Neuronal stem cell (in vitro differentiated cells): Measurements from ENCODE around the gene MRPL58.
"Not testable (repeated sequence)": the region's sequence is repeated elsewhere in the genome, so short reads cannot be mapped to it uniquely, and the experiment has no call there.

ENCODE experiments used
- DNase-seq: peaks from one replicate; pipeline ENCODE4 v3.0.0-alpha.2; 2013; ENCODE audit warnings: low spot score
- H2AFZ ChIP-seq: one replicate; pipeline ENCODE4 v1.6.1; 2013; ENCODE audit warnings: mild to moderate bottlenecking, low read length, inconsistent platforms
- H2AK5ac ChIP-seq: 2 replicates; pipeline ENCODE4 v1.6.1; 2013; ENCODE audit warnings: low read depth, mild to moderate bottlenecking, inconsistent platforms, low read length, moderate library complexity, mixed read lengths
- H2BK120ac ChIP-seq: 2 replicates; pipeline ENCODE4 v1.6.1; 2013; ENCODE audit warnings: low read depth, mild to moderate bottlenecking, inconsistent platforms, low read length, moderate library complexity, mixed read lengths
- H2BK12ac ChIP-seq: one replicate; pipeline ENCODE4 v1.6.1; 2013; ENCODE audit warnings: low read length, inconsistent platforms
- H2BK15ac ChIP-seq: 2 replicates; pipeline ENCODE4 v1.6.1; 2013; ENCODE audit warnings: mild to moderate bottlenecking, low read length, inconsistent platforms, mixed read lengths
- H2BK5ac ChIP-seq: one replicate; pipeline ENCODE4 v1.6.1; 2013; ENCODE audit warnings: inconsistent platforms, mild to moderate bottlenecking, low read length, moderate library complexity
- H3K14ac ChIP-seq: one replicate; pipeline ENCODE4 v1.6.1; 2013; ENCODE audit warnings: low read length, inconsistent platforms
- H3K18ac ChIP-seq: 2 replicates; pipeline ENCODE4 v1.6.1; 2013; ENCODE audit warnings: low read length, inconsistent platforms
- H3K23ac ChIP-seq: 2 replicates; pipeline ENCODE4 v1.6.1; 2013; ENCODE audit warnings: low read depth, mild to moderate bottlenecking, mixed read lengths, low read length, inconsistent platforms; ENCODE audit not compliant: poor library complexity
- H3K27ac ChIP-seq: replicated peaks from 3 replicates; pipeline ENCODE4 v1.5.1; 2013; ENCODE audit warnings: low read length, inconsistent platforms
- H3K27me3 ChIP-seq, 3 experiments: 2 replicates each; pipeline ENCODE4 v1.6.1; 2013; ENCODE audit warnings: low read length in 3 of 3, mild to moderate bottlenecking in 2 of 3, inconsistent platforms in 1 of 3, low read depth in 1 of 3, mixed read lengths in 1 of 3, moderate library complexity in 1 of 3; ENCODE audit not compliant: control insufficient read depth in 3 of 3, insufficient read depth in 3 of 3
- H3K36me3 ChIP-seq, 2 donors: replicated peaks in 1 of 2; 2 replicates each; pipeline ENCODE4 v1.6.1; 2013; ENCODE audit warnings: low read length in 2 of 2; ENCODE audit not compliant: control insufficient read depth in 2 of 2, insufficient read depth in 2 of 2
- H3K4ac ChIP-seq: 2 replicates; pipeline ENCODE4 v1.6.1; 2013; ENCODE audit warnings: inconsistent platforms, mild to moderate bottlenecking, low read length, moderate library complexity
- H3K4me1 ChIP-seq, 2 donors: 1 replicate in 1 of 2; 2 replicates in 1 of 2; pipeline ENCODE4 v1.6.1; 2013; ENCODE audit warnings: low read length in 2 of 2, low read depth in 1 of 2; ENCODE audit not compliant: control insufficient read depth in 2 of 2, insufficient read depth in 1 of 2
- H3K4me2 ChIP-seq: one replicate; pipeline ENCODE4 v1.6.1; 2013; ENCODE audit warnings: mild to moderate bottlenecking, low read length, inconsistent platforms; ENCODE audit not compliant: insufficient read depth, poor library complexity, severe bottlenecking
- H3K4me3 ChIP-seq, 2 donors: 2 replicates each; pipeline ENCODE4 v1.5.1; 2013; ENCODE audit warnings: low read length in 2 of 2, mild to moderate bottlenecking in 2 of 2, inconsistent platforms in 1 of 2, moderate library complexity in 1 of 2
- H3K79me1 ChIP-seq: one replicate; pipeline ENCODE4 v1.6.1; 2013; ENCODE audit warnings: low read depth, mild to moderate bottlenecking, inconsistent platforms, low read length, moderate library complexity
- H3K9ac ChIP-seq: one replicate; pipeline ENCODE4 v1.6.1; 2013; ENCODE audit warnings: mild to moderate bottlenecking, low read depth, low read length, inconsistent platforms; ENCODE audit not compliant: poor library complexity
- H3K9me3 ChIP-seq, 2 donors: replicated peaks in 1 of 2; 2 replicates each; pipeline versions ENCODE3 to v1.6.1; 2013; ENCODE audit warnings: low read length in 2 of 2, mild to moderate bottlenecking in 2 of 2, inconsistent platforms in 1 of 2, low read depth in 1 of 2, mixed read lengths in 1 of 2, moderate library complexity in 1 of 2; ENCODE audit not compliant: control insufficient read depth in 2 of 2, insufficient read depth in 1 of 2
- H4K8ac ChIP-seq: one replicate; pipeline ENCODE4 v1.6.1; 2013; ENCODE audit warnings: low read depth, mild to moderate bottlenecking, inconsistent platforms, low read length, moderate library complexity
- H4K91ac ChIP-seq: one replicate; pipeline ENCODE4 v1.6.1; 2013; ENCODE audit warnings: low read length, low read depth, mild to moderate bottlenecking, inconsistent platforms; ENCODE audit not compliant: poor library complexity
- WGBS, 2 donors: extraction: QIAGEN DNeasy Blood & Tissue Kit; methylation state at CpG; one replicate each; pipeline ENCODE4 v1.1.7; 2013; ENCODE audit warnings: missing lambda C conversion rate in 2 of 2, mixed read lengths in 1 of 2; ENCODE audit not compliant: insufficient read length in 2 of 2, insufficient replicate concordance in 1 of 2; ENCODE audit errors: extremely low coverage in 2 of 2; 5-methylcytosine and 5-hydroxymethylcytosine counted together

The MRPL58 gene

GRCh38 chr17:75025398-75025734, 12.9 kb downstream of the MRPL58 start:
- H3K27ac ChIP-seq, H3K9ac ChIP-seq, H3K4me1 ChIP-seq, H3K27me3 ChIP-seq, H3K4me2 ChIP-seq, H2BK120ac ChIP-seq, DNase-seq, H2BK12ac ChIP-seq, H3K14ac ChIP-seq, H2BK15ac ChIP-seq, H3K23ac ChIP-seq, H3K18ac ChIP-seq, H2BK5ac ChIP-seq, H4K91ac ChIP-seq, H2AK5ac ChIP-seq, H2AFZ ChIP-seq, H3K4ac ChIP-seq, H3K79me1 ChIP-seq, H3K4me3 ChIP-seq, H4K8ac ChIP-seq, H3K9me3 ChIP-seq: not testable (repeated sequence)
- WGBS, 2 donors, result no CpG with 5 or more reads among the region's 9 CpGs
- H3K36me3 ChIP-seq, result peaks cover 19 to 25% of the 10 kb centered on the region in 2 donors

- WGBS, 2 donors, result no CpG with 5 or more reads among the region's 2 CpGs
- H3K27ac ChIP-seq, result not testable (repeated sequence)
These were observed 14.2 kb downstream of the MRPL58 start for GRCh38 chr17:75026650-75027049.

DNA sequence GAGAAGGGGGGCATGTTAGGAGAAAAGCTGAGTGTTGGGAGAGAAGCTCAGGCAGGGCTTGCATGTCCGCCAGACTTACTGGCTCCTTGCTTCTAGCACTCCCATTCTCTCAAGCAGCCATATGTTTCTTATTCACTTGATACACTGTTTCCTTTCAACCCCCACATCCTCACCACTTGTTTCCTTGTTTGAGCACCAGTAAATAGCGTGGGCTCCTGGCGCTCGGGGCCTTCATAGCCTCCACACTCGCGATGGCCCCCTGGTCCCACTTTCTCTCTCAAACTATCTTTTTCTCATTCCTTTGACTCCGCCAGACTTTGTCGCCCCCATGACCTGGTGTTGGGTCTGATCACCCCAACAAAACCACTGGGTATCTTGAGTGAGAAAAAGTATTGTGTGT, 17.7 kb downstream of the MRPL58 start:
- Histone ChIP-seq H3K79me1 (no peaks in the 10 kb centered on the region), H2BK15ac (no peak overlapping the region), H4K91ac (no peak overlapping the region), H3K9ac (no peak overlapping the region), H3K27me3 (peaks cover 0 to 2% (median 0%) of the 10 kb centered on the region in 3 experiments), H2AK5ac (no peak overlapping the region), H3K14ac (no peak overlapping the region), H4K8ac (no peak overlapping the region), H2BK5ac (no peak overlapping the region), H3K27ac (no peak overlapping the region), H3K4me2 (no peak overlapping the region), H2BK120ac (no peak overlapping the region), H2AFZ (no peak overlapping the region), H3K4me1 (peaks cover 1 to 4% of the 10 kb centered on the region in 2 donors), H3K4ac (no peak overlapping the region), H3K18ac (no peak overlapping the region), H3K4me3 (no peak overlapping the region), H3K9me3 (peaks cover 2 to 10% of the 10 kb centered on the region in 2 donors), H3K23ac (no peak overlapping the region), H2BK12ac (no peak overlapping the region), H3K36me3 (no peaks in the 10 kb centered on the region)
- no peak for DNase-seq
- no CpG with 5 or more reads among the region's 8 CpGs for WGBS, 2 donors

More at GRCh38 chr17:75026650-75027049, 14.2 kb downstream of the MRPL58 start:
- not testable (repeated sequence) for H2AFZ ChIP-seq, H3K27me3 ChIP-seq, H2BK120ac ChIP-seq, DNase-seq, H2BK12ac ChIP-seq, H3K4me1 ChIP-seq, H3K4me2 ChIP-seq, H3K9me3 ChIP-seq, H4K91ac ChIP-seq, H3K23ac ChIP-seq, H4K8ac ChIP-seq, H3K18ac ChIP-seq, H3K14ac ChIP-seq, H3K4ac ChIP-seq, H2BK5ac ChIP-seq, H2BK15ac ChIP-seq, H3K4me3 ChIP-seq, H3K79me1 ChIP-seq, H3K9ac ChIP-seq, H2AK5ac ChIP-seq
- peaks cover 9 to 12% of the 10 kb centered on the region in 2 donors for H3K36me3 ChIP-seq

DNA sequence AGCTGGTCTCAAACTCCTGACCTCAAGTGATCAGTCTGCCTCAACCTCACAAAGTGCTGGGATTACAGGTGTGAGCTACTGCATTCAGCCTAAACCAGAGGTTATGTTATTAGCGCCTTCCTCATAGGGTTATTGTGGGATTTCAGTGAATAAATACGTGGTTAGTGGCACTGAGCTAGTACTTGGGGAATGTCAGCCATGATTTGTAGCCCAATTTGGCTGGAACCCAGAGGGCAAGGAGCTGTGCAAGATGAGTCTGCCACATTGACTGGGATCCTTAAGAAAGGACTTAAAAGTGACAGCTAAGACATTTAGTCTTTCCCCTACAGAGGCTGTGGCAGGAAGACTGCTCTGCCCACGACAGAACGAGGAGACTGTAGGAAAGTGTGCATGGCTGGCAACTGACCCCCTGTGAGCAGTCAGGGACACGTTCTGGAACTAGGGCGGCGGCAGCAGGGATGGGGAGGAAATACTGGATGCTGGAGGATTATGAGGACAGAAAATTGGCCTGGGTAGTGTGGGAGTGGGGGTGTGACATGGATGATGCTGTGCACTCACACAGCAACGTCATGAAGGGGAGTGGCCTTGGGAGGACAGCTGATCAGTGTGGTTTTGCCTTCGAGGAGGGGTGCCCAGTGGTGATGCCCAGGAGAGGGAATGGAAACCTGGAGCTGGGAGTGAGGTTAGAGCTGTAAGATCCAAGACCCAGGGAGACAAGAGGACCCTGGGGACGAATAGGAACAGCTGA, 19.7 kb downstream of the MRPL58 start:
- no peak overlapping the region for H3K9ac ChIP-seq

More for the DNA sequence above, 19.7 kb downstream of the MRPL58 start:
- H2BK12ac ChIP-seq, result no peak overlapping the region
- H3K4ac ChIP-seq, result no peak overlapping the region
- no peak overlapping the region for H3K27ac ChIP-seq
- H2AK5ac ChIP-seq, result no peak overlapping the region
- H4K91ac ChIP-seq, result no peak overlapping the region
- H3K27me3 ChIP-seq, result peaks cover 0 to 2% (median 0%) of the 10 kb centered on the region in 3 experiments
- no peak overlapping the region for H3K14ac ChIP-seq
- peaks cover 2 to 10% of the 10 kb centered on the region in 2 donors for H3K9me3 ChIP-seq
- H3K4me1 ChIP-seq, result peaks cover 4% of the 10 kb centered on the region in 2 donors
- H2BK120ac ChIP-seq, result no peak overlapping the region
- no peak overlapping the region for H2BK15ac ChIP-seq
- H3K4me2 ChIP-seq, result peak overlapping the region; percentile 34
- H3K36me3 ChIP-seq, result peaks cover 0 to 4% of the 10 kb centered on the region in 2 donors
- H3K23ac ChIP-seq, result no peak overlapping the region
- peak overlapping the region; percentile 70 for H2AFZ ChIP-seq
- no peak overlapping the region for H3K18ac ChIP-seq
- H3K4me3 ChIP-seq, result peak overlapping the region; percentile 67 to 74
- no peaks in the 10 kb centered on the region for H3K79me1 ChIP-seq
- H4K8ac ChIP-seq, result no peak overlapping the region
- DNase-seq, result no peak
- no CpG with 5 or more reads among the region's 10 CpGs for WGBS, 2 donors
- no peak overlapping the region for H2BK5ac ChIP-seq
